GM18868 (cell line): ENCODE measurements around the gene SMOC1.

ENCODE experiments used
- ATAC-seq: cut with Tn5 transposase; IDR thresholded peaks from one replicate; pipeline ENCODE4 v1.9.1; 2021; ENCODE audit warnings: mild to moderate bottlenecking, moderate library complexity; ENCODE audit not compliant: unreplicated experiment

SMOC1 gene

GRCh38 chr14:69979882-69980281 is 100.7 kb downstream of the SMOC1 start:
- ATAC-seq: no peak

GRCh38 chr14:69980457-69981425 is 101.5 kb downstream of the SMOC1 start:
- no peak for ATAC-seq

- no peak for ATAC-seq
Measured at GRCh38 chr14:69982220-69982839, 103.1 kb downstream of the SMOC1 start.

GRCh38 chr14:69982886-69983285 is 103.7 kb downstream of the SMOC1 start:
- ATAC-seq: no peak

- no peak for ATAC-seq
Measured at GRCh38 chr14:69983317-69983716, 104.1 kb downstream of the SMOC1 start.

GRCh38 chr14:69985463-69985862 is 106.2 kb downstream of the SMOC1 start:
- no peak for ATAC-seq

GRCh38 chr14:69986336-69986735 is 107.1 kb downstream of the SMOC1 start:
- ATAC-seq: no peak

- ATAC-seq: no peak
Measured at GRCh38 chr14:69987406-69988121, 108.3 kb downstream of the SMOC1 start.

GRCh38 chr14:69988979-69989378 is 109.8 kb downstream of the SMOC1 start:
- no peak for ATAC-seq

- no peak for ATAC-seq
Measured at GRCh38 chr14:69989622-69990021, 110.4 kb downstream of the SMOC1 start.

- ATAC-seq: no peak
Measured at GRCh38 chr14:69990323-69990722, 111.1 kb downstream of the SMOC1 start.

- ATAC-seq: no peak
Measured at GRCh38 chr14:69991422-69991821, 112.2 kb downstream of the SMOC1 start.

GRCh38 chr14:69992564-69992963 is 113.3 kb downstream of the SMOC1 start:
- no peak for ATAC-seq

GRCh38 chr14:69993326-69993725 is 114.1 kb downstream of the SMOC1 start:
- ATAC-seq: no peak

- ATAC-seq: no peak
Measured at GRCh38 chr14:69994002-69994401, 114.8 kb downstream of the SMOC1 start.

GRCh38 chr14:69996216-69996615 is 117.0 kb downstream of the SMOC1 start:
- ATAC-seq: no peak

GRCh38 chr14:69997849-69998248 is 118.6 kb downstream of the SMOC1 start:
- ATAC-seq: no peak

GRCh38 chr14:69999261-69999674 is 120.1 kb downstream of the SMOC1 start:
- ATAC-seq: no peak

GRCh38 chr14:70000601-70001000 is 121.4 kb downstream of the SMOC1 start:
- ATAC-seq: no peak

GRCh38 chr14:70002589-70003346 is 123.6 kb downstream of the SMOC1 start:
- no peak for ATAC-seq

GRCh38 chr14:70004791-70005190 is 125.6 kb downstream of the SMOC1 start:
- ATAC-seq: no peak
